H9 (cell line): Measurements from ENCODE around the gene ADSL. TPM values are rescaled to one million over a fixed set of nuclear protein-coding genes. Genes with fewer than 3 reads are reported as not detected.

ENCODE experiments used
- DNase-seq: peaks from one replicate; pipeline ENCODE4 v3.0.0-alpha.2; 2017
- H2AFZ ChIP-seq: one replicate; pipeline ENCODE4 v1.6.1; 2013; ENCODE audit warnings: mild to moderate bottlenecking, low read length, control low read depth, moderate library complexity
- H2AK5ac ChIP-seq: 2 replicates; pipeline ENCODE4 v1.6.1; 2013; ENCODE audit warnings: low read length, control low read depth, mixed read lengths; ENCODE audit not compliant: insufficient read length
- H2BK120ac ChIP-seq: one replicate; pipeline ENCODE4 v1.6.1; 2013; ENCODE audit warnings: low read depth, mild to moderate bottlenecking, low read length, control low read depth, inconsistent platforms; ENCODE audit not compliant: poor library complexity, severe bottlenecking
- H2BK12ac ChIP-seq: 2 replicates; pipeline ENCODE4 v1.6.1; 2013; ENCODE audit warnings: low read length, control low read depth, mixed read lengths, low read depth; ENCODE audit not compliant: insufficient read length
- H2BK15ac ChIP-seq: 2 replicates; pipeline ENCODE4 v1.6.1; 2013; ENCODE audit warnings: low read depth, low read length, control low read depth
- H2BK20ac ChIP-seq: one replicate; pipeline ENCODE4 v1.6.1; 2013; ENCODE audit warnings: low read depth, mild to moderate bottlenecking, low read length, control low read depth, inconsistent platforms; ENCODE audit not compliant: poor library complexity, severe bottlenecking
- H2BK5ac ChIP-seq: 2 replicates; pipeline ENCODE4 v1.6.1; 2013; ENCODE audit warnings: low read length, control low read depth, mixed read lengths; ENCODE audit not compliant: insufficient read length
- H3K14ac ChIP-seq: 2 replicates; pipeline ENCODE4 v1.6.1; 2013; ENCODE audit warnings: low read length, control low read depth; ENCODE audit not compliant: insufficient read depth
- H3K18ac ChIP-seq: 2 replicates; pipeline ENCODE4 v1.6.1; 2013; ENCODE audit warnings: low read depth, mild to moderate bottlenecking, mixed read lengths, low read length, control low read depth; ENCODE audit not compliant: insufficient read length
- H3K23ac ChIP-seq: 2 replicates; pipeline ENCODE4 v1.6.1; 2013; ENCODE audit warnings: low read length, control low read depth, mixed read lengths, low read depth; ENCODE audit not compliant: insufficient read length
- H3K23me2 ChIP-seq: 2 replicates; pipeline ENCODE4 v1.6.1; 2013; ENCODE audit warnings: low read depth, mild to moderate bottlenecking, mixed read lengths, low read length, control low read depth; ENCODE audit not compliant: insufficient read length, poor library complexity, severe bottlenecking
- H3K27ac ChIP-seq: 2 replicates; pipeline ENCODE4 v1.5.1; 2013; ENCODE audit warnings: low read length, control low read depth, mixed read lengths, low read depth; ENCODE audit not compliant: insufficient read length
- H3K27me3 ChIP-seq: 2 replicates; pipeline ENCODE4 v1.6.1; 2013; ENCODE audit warnings: low read length, control low read depth, inconsistent platforms; ENCODE audit not compliant: insufficient read depth
- H3K4ac ChIP-seq: 2 replicates; pipeline ENCODE4 v1.6.1; 2013; ENCODE audit warnings: low read depth, mild to moderate bottlenecking, control low read depth, inconsistent platforms, low read length, moderate library complexity
- H3K4me1 ChIP-seq: 2 replicates; pipeline ENCODE4 v1.6.1; 2013; ENCODE audit warnings: low read length, control low read depth, inconsistent platforms; ENCODE audit not compliant: insufficient read depth
- H3K4me2 ChIP-seq: 2 replicates; pipeline ENCODE4 v1.6.1; 2013; ENCODE audit warnings: low read length, control low read depth, mixed read lengths; ENCODE audit not compliant: insufficient read length, insufficient read depth
- H3K56ac ChIP-seq: 2 replicates; pipeline ENCODE4 v1.6.1; 2013; ENCODE audit warnings: low read depth, mild to moderate bottlenecking, mixed read lengths, low read length, control low read depth; ENCODE audit not compliant: insufficient read length
- H3K79me1 ChIP-seq: 2 replicates; pipeline ENCODE4 v1.6.1; 2013; ENCODE audit warnings: low read depth, mild to moderate bottlenecking, moderate library complexity, low read length, control low read depth, inconsistent platforms; ENCODE audit not compliant: insufficient read depth, poor library complexity, severe bottlenecking
- H3K79me2 ChIP-seq: 2 replicates; pipeline ENCODE4 v1.6.1; 2013; ENCODE audit warnings: low read length, control low read depth, inconsistent platforms; ENCODE audit not compliant: insufficient read depth
- H3K9ac ChIP-seq: 2 replicates; pipeline ENCODE4 v1.6.1; 2013; ENCODE audit warnings: low read length, control low read depth, mixed read lengths; ENCODE audit not compliant: insufficient read length; ENCODE audit errors: extremely low read depth
- H3K9me3 ChIP-seq: one replicate; pipeline ENCODE4 v1.6.1; 2013; ENCODE audit warnings: low read depth, low read length, inconsistent platforms; ENCODE audit not compliant: control insufficient read depth
- H3T11ph ChIP-seq: one replicate; pipeline ENCODE4 v1.6.1; 2013; ENCODE audit warnings: mild to moderate bottlenecking, low read length, control low read depth, inconsistent platforms
- H4K20me1 ChIP-seq: one replicate; pipeline ENCODE4 v1.6.1; 2013; ENCODE audit not compliant: control insufficient read depth, insufficient read length, insufficient read depth
- H4K5ac ChIP-seq: 2 replicates; pipeline ENCODE4 v1.6.1; 2013; ENCODE audit warnings: low read depth, mild to moderate bottlenecking, mixed read lengths, low read length, control low read depth; ENCODE audit not compliant: insufficient read length
- H4K8ac ChIP-seq: replicated peaks from 2 replicates; pipeline ENCODE4 v1.6.1; 2013; ENCODE audit warnings: low read length, control low read depth, mixed read lengths, low read depth; ENCODE audit not compliant: insufficient read length
- H4K91ac ChIP-seq: 2 replicates; pipeline ENCODE4 v1.6.1; 2013; ENCODE audit warnings: low read depth, mild to moderate bottlenecking, moderate library complexity, mixed read lengths, low read length, control low read depth; ENCODE audit not compliant: insufficient read length
- H3K27ac Mint-ChIP-seq, 3 experiments: 2 replicates in 2 of 3; 3 replicates in 1 of 3; pipeline ENCODE4 v1.8.0; 2020 to 2021; ENCODE audit warnings: mixed read lengths in 3 of 3, mild to moderate bottlenecking in 1 of 3, moderate library complexity in 1 of 3
- H3K27me3 Mint-ChIP-seq: 2 replicates; pipeline ENCODE4 v1.8.0; 2021; ENCODE audit warnings: low read depth, mild to moderate bottlenecking, moderate library complexity, mixed read lengths
- H3K36me3 Mint-ChIP-seq, 3 experiments: 2 replicates in 2 of 3; 3 replicates in 1 of 3; pipeline ENCODE4 v1.8.0; 2020 to 2021; ENCODE audit warnings: low read depth in 3 of 3, mixed read lengths in 3 of 3; ENCODE audit not compliant: insufficient read depth in 1 of 3
- H3K4me1 Mint-ChIP-seq, 2 experiments: 2 replicates each; pipeline ENCODE4 v1.8.0; 2020; ENCODE audit warnings: mixed read lengths in 2 of 2
- H3K4me3 Mint-ChIP-seq, 2 experiments: 2 replicates in 1 of 2; 3 replicates in 1 of 2; pipeline ENCODE4 v1.8.0; 2020 to 2021; ENCODE audit warnings: mild to moderate bottlenecking in 2 of 2, mixed read lengths in 2 of 2, moderate library complexity in 1 of 2
- H3K9me3 Mint-ChIP-seq, 2 experiments: 2 replicates in 1 of 2; 3 replicates in 1 of 2; pipeline ENCODE4 v1.8.0; 2020; ENCODE audit warnings: mild to moderate bottlenecking in 2 of 2, mixed read lengths in 2 of 2, moderate library complexity in 1 of 2
- WGBS: extraction: QIAGEN DNeasy Blood & Tissue Kit; methylation state at CpG from one replicate; pipeline ENCODE4 v1.1.7; 2013; ENCODE audit warnings: missing lambda C conversion rate, low lambda C conversion rate, mixed read lengths; ENCODE audit not compliant: insufficient read length; ENCODE audit errors: extremely low coverage; 5-methylcytosine and 5-hydroxymethylcytosine counted together
- total RNA-seq: library from RNA; stranded (reverse); gene quantifications from 2 replicates; pipeline ENCODE4 v1.2.1, GENCODE V29; 2021
- TF ChIP-seq, protein P1 (sequence below): fragments of 200-600 bp; sonication (generic); conservative IDR thresholded peaks from 3 replicates; pipeline ENCODE4 v1.8.0; 2021; ENCODE audit warnings: antibody characterized with exemption, mild to moderate bottlenecking

The ADSL gene
- total RNA-seq, 1 experiment from 2014 or later = 175 TPM

DNA sequence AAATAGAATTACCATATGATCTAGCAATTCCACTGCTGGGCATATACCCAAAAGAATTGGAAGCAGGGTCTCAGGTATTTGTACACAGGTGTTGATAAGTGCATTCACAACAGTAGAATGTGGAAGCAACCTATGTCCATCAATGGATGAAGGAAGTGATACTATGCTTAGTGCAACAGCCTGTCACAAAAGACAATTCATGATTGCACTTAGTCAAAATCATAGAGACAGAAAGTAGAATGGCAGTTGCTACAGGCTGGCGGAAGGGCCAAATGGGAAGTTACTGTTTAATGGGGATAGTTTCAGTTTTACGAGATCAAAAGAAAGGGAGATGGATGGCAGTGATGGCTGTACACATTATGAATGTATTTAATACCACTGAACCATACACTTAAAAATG lies 66.1 kb downstream of the ADSL start:
- 0 out of 4 replicates have a peak, but pooled peaks cover 0 to 2% of the 10 kb centered on the region in 2 experiments for H3K4me1 Mint-ChIP-seq
- H3K27me3 Mint-ChIP-seq = no peaks in the 10 kb centered on the region; the same call in 1 of the 2 replicates
- Histone ChIP-seq H4K20me1 (no peaks in the 10 kb centered on the region), H3K18ac (no peak overlapping the region), H3K56ac (no peak overlapping the region), H2BK12ac (no peak overlapping the region), H4K91ac (no peak overlapping the region), H3K27ac (no peak overlapping the region), H3K23ac (no peak overlapping the region), H3K79me2 (no peaks in the 10 kb centered on the region), H3T11ph (no peak overlapping the region), H4K5ac (no peak overlapping the region), H3K4ac (no peak overlapping the region), H3K9me3 (no peaks in the 10 kb centered on the region), H3K23me2 (no peaks in the 10 kb centered on the region), H4K8ac (no peak overlapping the region), H2BK20ac (no peak overlapping the region), H3K4me1 (no peaks in the 10 kb centered on the region), H2AFZ (no peak overlapping the region), H3K4me2 (no peak overlapping the region), H2BK5ac (no peak overlapping the region), H3K27me3 (no peaks in the 10 kb centered on the region), H2AK5ac (no peak overlapping the region), H3K79me1 (no peaks in the 10 kb centered on the region), H3K14ac (no peak overlapping the region), H2BK15ac (no peak overlapping the region), H3K9ac (no peak overlapping the region), H2BK120ac (no peak overlapping the region)
- peak overlapping the region in 1 of 3 experiments; percentile 26; a peak in 1 of 7 replicates for H3K27ac Mint-ChIP-seq
- peaks cover 28 to 57% (median 51%) of the 10 kb centered on the region in 3 experiments for H3K36me3 Mint-ChIP-seq
- TF ChIP-seq, protein P1, sequence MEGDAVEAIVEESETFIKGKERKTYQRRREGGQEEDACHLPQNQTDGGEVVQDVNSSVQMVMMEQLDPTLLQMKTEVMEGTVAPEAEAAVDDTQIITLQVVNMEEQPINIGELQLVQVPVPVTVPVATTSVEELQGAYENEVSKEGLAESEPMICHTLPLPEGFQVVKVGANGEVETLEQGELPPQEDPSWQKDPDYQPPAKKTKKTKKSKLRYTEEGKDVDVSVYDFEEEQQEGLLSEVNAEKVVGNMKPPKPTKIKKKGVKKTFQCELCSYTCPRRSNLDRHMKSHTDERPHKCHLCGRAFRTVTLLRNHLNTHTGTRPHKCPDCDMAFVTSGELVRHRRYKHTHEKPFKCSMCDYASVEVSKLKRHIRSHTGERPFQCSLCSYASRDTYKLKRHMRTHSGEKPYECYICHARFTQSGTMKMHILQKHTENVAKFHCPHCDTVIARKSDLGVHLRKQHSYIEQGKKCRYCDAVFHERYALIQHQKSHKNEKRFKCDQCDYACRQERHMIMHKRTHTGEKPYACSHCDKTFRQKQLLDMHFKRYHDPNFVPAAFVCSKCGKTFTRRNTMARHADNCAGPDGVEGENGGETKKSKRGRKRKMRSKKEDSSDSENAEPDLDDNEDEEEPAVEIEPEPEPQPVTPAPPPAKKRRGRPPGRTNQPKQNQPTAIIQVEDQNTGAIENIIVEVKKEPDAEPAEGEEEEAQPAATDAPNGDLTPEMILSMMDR = no peak
- no peak for DNase-seq
- H3K4me3 Mint-ChIP-seq = no peak overlapping the region
- H3K9me3 Mint-ChIP-seq = no peaks in the 10 kb centered on the region
- WGBS = no CpG with 5 or more reads among the region's 2 CpGs
